GM12891 (cell line): ENCODE measurements around the gene C4BPA. TPM values are rescaled to one million over a fixed set of nuclear protein-coding genes. Genes with fewer than 3 reads are reported as not detected.

Source experiments
- DNase-seq: peaks from one replicate; pipeline ENCODE4 v3.0.0; 2011; ENCODE audit warnings: low spot score; ENCODE audit not compliant: insufficient read length
- FAIRE-seq: peaks from 2 replicates; lab custom pipeline; 2011; peaks lifted over from hg19 to GRCh38; lab: Jason Lieb, UNC
- PAX5 ChIP-seq: IDR thresholded peaks from 2 replicates; pipeline ENCODE4 v1.6.1; 2011; ENCODE audit warnings: low read length, moderate library complexity, mild to moderate bottlenecking; ENCODE audit not compliant: insufficient read depth, severe bottlenecking
- POLR2A ChIP-seq: IDR thresholded peaks from 2 replicates; pipeline ENCODE4 v1.6.1; 2011; ENCODE audit warnings: low read depth, low read length, control low read depth
- POLR2AphosphoS5 ChIP-seq: IDR thresholded peaks from 2 replicates; pipeline ENCODE4 v1.6.1; 2011; ENCODE audit warnings: low read depth, low read length, control low read depth
- POU2F2 ChIP-seq: IDR thresholded peaks from 2 replicates; pipeline ENCODE4 v1.6.1; 2011; ENCODE audit warnings: low read depth, mild to moderate bottlenecking, control low read depth, low read length, moderate library complexity
- SPI1 ChIP-seq: IDR thresholded peaks from 2 replicates; pipeline ENCODE4 v1.6.1; 2011; ENCODE audit warnings: low read depth, low read length, control low read depth
- TAF1 ChIP-seq: IDR thresholded peaks from 2 replicates; pipeline ENCODE4 v1.6.1; 2011; ENCODE audit warnings: low read depth, low read length, control low read depth
- polyA plus RNA-seq: library from polyadenylated mRNA; unstranded; fragments of >200 nt; gene quantifications from one replicate; pipeline ENCODE4 v1.2.1, GENCODE V29; 2012; ENCODE audit warnings: low read depth, missing spikeins, inconsistent platforms; ENCODE audit not compliant: missing spikeins

Gene C4BPA
- polyA plus RNA-seq, result not detected

DNA sequence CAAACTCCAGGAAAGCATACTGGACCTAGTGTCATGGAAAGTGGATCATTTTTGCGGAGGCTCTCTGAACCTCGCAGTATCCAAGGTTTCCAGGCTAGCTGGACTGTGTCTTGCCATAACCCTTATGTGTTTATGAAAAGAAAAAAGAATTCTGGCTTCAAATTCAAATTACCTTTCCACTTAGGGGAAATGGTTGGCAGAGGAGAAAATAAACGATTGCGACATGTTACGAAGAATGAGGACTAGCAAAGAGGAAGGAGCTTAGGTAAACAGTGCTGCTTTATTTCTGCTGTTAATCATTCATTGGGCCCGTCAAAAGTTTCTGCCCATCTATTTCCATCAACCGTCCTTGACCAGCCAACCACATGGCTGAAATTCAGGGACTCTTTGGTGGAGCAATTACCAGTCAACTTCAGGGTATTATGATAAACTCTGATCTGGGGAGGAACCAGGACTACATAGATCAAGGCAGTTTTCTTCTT, at the start of gene C4BPA:
Gene C4BPA, plus strand, starts transcription at position 342 of the 482 bp plus-strand sequence. CDS start 8,793 bp downstream, outside the sequence.
- DNase-seq (no peak), FAIRE-seq (no peak)
- TF ChIP-seq SPI1 (no peak), POLR2A (no peak), TAF1 (no peak), POLR2AphosphoS5 (no peak), PAX5 (no peak), POU2F2 (no peak)

DNA sequence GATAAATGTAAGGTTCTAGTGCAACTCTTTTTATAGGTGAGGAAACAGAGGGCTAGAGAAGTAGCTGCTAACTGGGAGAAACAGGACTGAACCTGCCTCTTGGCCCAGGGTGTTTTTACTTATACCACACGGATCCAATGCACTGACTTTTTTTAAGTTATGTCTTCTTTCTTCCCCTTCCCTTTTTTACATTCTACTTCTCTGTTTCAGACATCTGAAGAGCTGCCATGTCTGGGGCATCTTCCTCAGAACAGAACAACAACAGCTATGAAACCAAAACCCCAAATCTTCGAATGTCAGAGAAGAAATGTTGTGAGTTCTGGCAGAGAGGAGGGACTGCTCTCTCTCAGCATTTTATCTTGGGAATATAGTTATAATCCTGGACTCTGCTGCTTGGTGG, 49.5 kb upstream of the C4BPA start:
- TF ChIP-seq POLR2AphosphoS5 (no peak), POU2F2 (no peak), SPI1 (peak; percentile 22; the same call in 1 of the 2 replicates), PAX5 (no peak), POLR2A (no peak)
- no peak for FAIRE-seq
- DNase-seq, result no peak

DNA sequence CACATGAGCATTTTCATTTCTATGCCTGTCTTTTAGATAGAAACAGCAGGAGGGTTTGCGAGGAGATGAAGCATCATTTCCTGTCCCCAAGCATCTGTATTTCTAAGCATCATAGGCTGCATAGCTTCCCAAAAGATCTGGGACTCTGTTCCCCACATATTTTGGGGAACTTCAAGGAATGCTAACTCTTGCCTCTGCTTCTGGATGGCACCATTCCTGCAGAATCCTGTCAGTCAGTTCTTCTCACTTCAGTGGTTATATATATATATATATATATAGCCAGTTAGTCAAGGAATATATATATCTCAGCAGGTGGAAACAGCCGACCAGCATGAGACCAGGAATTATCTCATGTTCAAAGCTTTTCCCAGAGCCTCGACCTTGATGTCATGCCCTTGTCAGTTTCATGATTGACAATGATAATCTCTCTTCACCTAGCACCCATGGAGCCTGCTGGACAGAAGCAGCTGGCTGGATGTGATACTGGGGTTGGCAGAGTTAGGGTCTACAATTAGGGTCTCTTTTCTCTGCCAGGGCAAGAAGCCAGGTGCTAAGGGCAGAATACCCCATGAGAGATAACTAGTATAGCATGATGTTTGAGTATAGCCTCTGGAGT, 48.5 kb upstream of the C4BPA start:
- no peak for FAIRE-seq
- TF ChIP-seq SPI1 (no peak), POLR2A (no peak), POLR2AphosphoS5 (no peak), PAX5 (no peak), TAF1 (no peak), POU2F2 (no peak)
- no peak for DNase-seq

DNA sequence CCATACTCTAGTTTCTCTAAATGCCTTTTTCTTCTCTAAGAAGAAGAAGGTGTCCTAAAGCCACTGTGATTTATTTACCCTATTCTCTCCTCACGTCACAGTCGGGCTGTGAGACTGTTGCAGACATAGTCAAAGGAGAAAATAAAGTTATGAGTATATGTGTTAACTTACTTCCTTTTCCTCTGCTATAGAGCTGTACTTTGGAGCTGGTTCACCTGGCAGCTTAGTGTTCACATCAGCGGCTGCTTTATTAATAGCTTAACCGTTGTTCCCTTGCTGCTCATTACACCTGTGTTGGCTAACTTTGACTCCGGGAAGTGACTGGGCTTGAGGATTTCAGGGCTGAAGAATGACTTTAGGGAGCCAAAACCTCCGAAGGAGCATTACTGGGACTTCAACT, 47.4 kb upstream of the C4BPA start:
- no peak for TF ChIP-seq SPI1
- TF ChIP-seq POLR2A, result no peak
- no peak for TF ChIP-seq PAX5
- no peak for TF ChIP-seq POU2F2
- TF ChIP-seq TAF1, result no peak
- TF ChIP-seq POLR2AphosphoS5, result no peak
- FAIRE-seq, result no peak
- DNase-seq, result no peak

DNA sequence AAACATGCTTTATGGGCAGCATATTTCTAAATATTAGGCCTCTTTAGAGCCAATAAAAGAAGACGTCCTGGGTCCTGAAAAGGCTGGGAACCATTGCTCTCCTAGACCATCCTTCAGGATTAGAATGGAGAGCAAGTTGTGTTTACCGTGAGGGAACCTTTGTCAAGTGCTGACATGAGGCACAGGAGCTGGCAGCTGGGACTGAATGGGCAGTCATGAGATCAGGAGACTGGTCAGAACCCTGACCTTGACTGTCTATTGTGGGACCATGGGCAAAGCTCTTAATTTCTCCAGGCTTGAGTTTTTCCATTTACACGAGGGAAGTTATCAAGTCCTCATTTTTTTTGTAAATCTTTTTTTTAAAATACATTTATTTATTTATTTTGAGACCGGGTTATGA, 45.8 kb upstream of the C4BPA start:
- DNase-seq (no peak), FAIRE-seq (no peak)
- TF ChIP-seq SPI1, result no peak
- no peak for TF ChIP-seq PAX5
- no peak for TF ChIP-seq TAF1
- TF ChIP-seq POLR2A, result no peak
- TF ChIP-seq POU2F2, result no peak
- no peak for TF ChIP-seq POLR2AphosphoS5

DNA sequence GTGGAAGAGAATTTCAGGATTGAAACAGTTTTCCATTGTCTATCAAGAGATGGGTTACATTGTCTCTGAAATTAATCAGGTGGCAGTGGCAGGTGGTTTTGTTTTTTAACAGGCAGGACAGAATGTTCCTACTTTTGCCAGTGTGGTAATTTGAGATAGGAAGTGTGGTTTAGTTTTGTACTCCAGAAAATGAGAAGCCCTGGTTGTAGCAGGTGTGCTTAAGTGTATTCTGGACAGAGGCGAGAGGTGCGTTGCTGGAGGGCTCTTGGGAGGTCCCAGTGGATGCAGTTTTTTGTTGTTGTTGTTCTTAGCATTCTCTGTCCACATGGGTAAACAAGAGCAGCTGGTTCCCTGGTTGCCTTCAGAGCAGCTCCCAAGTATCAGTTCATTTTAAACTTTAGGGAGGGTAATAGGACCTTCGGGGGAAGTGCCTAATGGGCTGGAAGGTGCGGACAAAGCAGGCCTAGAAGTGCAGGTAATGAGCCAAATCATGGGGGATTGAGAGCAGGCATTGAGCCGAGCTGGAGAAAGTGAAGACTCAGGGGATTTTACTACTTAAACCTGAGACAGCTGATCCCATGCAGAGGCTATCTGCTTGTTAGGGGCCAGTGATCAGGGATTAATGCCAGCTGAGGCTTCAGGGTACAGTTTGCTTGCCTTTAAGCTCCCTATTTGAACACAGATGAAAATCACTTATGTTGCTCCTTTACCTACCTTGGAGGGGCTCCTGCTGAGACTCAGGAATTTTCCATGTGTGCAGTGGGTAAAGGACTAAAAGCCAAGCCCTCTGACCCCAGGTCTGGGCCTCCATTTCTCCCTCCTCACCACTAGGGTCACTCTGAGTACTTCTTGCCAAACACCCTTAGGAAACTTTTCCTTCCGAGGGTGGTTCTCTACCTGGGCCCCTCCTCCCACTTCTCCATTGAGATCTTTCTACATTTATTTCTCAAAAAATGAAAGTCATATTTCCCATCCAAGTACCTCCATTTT, 44.9 kb upstream of the C4BPA start:
- TF ChIP-seq POLR2AphosphoS5 (no peak), SPI1 (no peak), PAX5 (no peak), POU2F2 (no peak), TAF1 (no peak), POLR2A (no peak)
- DNase-seq (no peak), FAIRE-seq (no peak)

DNA sequence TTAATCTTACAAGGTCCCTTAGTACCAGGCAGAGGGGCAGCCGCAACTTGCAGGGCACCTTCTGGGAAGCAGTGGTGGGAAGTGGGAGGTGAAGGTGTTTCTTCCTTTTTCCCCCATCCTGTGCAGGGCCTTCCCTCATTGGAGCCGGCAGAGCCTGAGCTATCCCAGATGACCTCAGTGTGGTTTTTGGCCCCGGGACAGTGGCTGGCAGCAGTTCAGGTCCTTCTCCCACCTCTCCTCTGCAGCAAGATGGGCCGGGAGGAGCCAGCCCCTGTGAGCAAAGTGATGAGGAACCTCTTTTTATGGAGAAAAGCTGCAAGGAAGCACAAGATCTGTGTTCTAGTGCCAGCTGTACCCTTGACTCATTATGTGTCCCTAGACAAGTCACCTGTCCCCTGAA, 44.2 kb upstream of the C4BPA start:
- TF ChIP-seq POLR2A, result no peak
- no peak for TF ChIP-seq POLR2AphosphoS5
- TF ChIP-seq SPI1, result no peak
- no peak for TF ChIP-seq POU2F2
- TF ChIP-seq PAX5, result no peak
- TF ChIP-seq TAF1, result no peak
- FAIRE-seq (no peak), DNase-seq (no peak)

DNA sequence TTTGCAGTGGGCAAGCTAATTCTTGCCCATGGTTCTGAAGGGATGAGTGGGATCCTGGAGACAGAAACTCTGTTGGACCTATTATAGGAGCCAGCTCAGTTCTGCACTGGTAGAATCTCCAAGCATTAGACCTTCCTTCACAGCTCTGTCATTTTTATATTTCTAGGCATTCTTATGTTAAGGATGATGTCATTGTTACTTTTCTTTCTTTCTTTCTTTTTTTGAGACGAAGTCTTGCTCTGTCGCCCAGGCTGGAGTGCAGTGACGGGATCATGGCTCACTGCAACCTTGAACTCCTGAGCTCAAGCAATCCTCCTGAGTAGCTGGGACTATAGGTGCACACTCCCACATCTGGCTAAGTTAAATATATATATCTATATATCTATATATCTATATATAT, 43.4 kb upstream of the C4BPA start:
- no peak for FAIRE-seq
- DNase-seq, result no peak
- no peak for TF ChIP-seq POLR2AphosphoS5

DNA sequence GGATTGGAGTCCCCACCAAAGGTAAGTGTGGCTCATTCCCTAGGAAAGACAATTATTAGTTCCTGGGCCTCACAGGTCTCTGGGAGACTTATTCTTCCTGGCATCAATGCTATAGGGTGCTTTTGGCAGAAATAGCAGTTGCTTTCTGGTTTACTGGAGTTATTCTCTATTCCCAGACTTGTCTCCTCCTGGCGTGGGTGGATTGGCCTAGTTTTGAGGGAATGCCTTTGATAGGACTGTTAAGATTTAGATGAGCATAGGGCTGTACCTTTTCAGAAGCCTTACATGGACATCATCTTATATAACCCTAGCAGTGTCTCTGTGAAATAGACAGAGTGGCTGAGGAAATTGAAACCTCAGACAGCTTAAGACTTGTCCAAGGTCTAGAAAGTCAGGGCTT, 42.0 kb upstream of the C4BPA start:
- no peak for TF ChIP-seq PAX5
- no peak for TF ChIP-seq POLR2A
- TF ChIP-seq POLR2AphosphoS5, result no peak
- no peak for TF ChIP-seq POU2F2
- no peak for TF ChIP-seq SPI1
- no peak for TF ChIP-seq TAF1
- FAIRE-seq (no peak), DNase-seq (no peak)
